AG04449 (cell line): ENCODE measurements around the gene GHITM.

Experiments used
- CTCF ChIA-PET: fragments of 350-600 bp; formaldehyde crosslinking; extraction: SDS; loops from one replicate; lab custom pipeline; 2021; ENCODE audit warnings: antibody characterized with exemption; lab: Yijun Ruan, JAX
- POLR2A ChIA-PET: fragments of 400-600, 350-600 bp; formaldehyde crosslinking; extraction: SDS; loops from one replicate; lab custom pipeline; 2020; ENCODE audit warnings: antibody characterized with exemption, inconsistent platforms; lab: Yijun Ruan, JAX
- DNase-seq: peaks from one replicate; pipeline ENCODE4 v3.0.0-alpha.2; 2010; ENCODE audit warnings: low read depth, low spot score
- H3K4me3 ChIP-seq: 2 replicates; pipeline ENCODE4 v1.5.1; 2011; ENCODE audit warnings: low read depth, mild to moderate bottlenecking, control low read depth, low read length
- CTCF ChIP-seq: IDR thresholded peaks from one replicate; pipeline ENCODE4 v1.5.1; 2011; ENCODE audit warnings: mild to moderate bottlenecking, moderate library complexity, low read length, control low read depth, inconsistent platforms; ENCODE audit not compliant: insufficient read depth; ENCODE audit errors: missing control alignments

The GHITM gene

GRCh38 chr10:84201682-84202081 lies 62.4 kb downstream of the GHITM start:
- ChIA-PET CTCF (no interaction called here), POLR2A (no interaction called here)
- TF ChIP-seq CTCF: no peak
- DNase-seq: no peak
- H3K4me3 ChIP-seq: no peak overlapping the region

DNA sequence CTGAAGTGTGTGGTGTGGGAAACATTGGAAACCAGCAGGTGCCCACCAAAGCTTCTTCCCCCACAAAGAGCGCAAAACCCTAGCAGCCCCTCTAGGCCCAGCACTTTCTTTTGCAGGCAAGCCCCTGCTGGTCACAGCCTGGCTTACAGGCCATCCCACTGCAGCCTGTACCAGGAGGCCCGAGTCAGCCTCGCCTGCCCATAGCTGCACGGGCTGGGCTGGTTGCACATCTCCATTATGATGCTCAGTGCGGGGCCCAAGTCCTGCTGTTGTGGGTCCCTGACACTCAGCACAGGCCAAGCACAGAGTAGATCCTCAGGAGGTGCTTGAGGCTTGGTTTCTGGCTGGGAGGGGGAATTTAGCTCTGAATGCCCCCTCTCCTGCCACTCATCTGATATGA lies 63.0 kb downstream of the GHITM start:
- no peak for DNase-seq
- TF ChIP-seq CTCF: no peak
- CTCF ChIA-PET: no interaction called here
- POLR2A ChIA-PET: no interaction called here
- no peak overlapping the region for H3K4me3 ChIP-seq
